HG03039 (cell line): Measurements from ENCODE around the gene HOXA5.
A peak's percentile ranks its signal among the peaks of the same experiment; 100 is the strongest.

Experiments
- ATAC-seq: cut with Tn5 transposase; IDR thresholded peaks from one replicate; pipeline ENCODE4 v1.9.1; 2021; ENCODE audit warnings: mild to moderate bottlenecking, moderate library complexity; ENCODE audit not compliant: unreplicated experiment

HOXA5 gene

DNA sequence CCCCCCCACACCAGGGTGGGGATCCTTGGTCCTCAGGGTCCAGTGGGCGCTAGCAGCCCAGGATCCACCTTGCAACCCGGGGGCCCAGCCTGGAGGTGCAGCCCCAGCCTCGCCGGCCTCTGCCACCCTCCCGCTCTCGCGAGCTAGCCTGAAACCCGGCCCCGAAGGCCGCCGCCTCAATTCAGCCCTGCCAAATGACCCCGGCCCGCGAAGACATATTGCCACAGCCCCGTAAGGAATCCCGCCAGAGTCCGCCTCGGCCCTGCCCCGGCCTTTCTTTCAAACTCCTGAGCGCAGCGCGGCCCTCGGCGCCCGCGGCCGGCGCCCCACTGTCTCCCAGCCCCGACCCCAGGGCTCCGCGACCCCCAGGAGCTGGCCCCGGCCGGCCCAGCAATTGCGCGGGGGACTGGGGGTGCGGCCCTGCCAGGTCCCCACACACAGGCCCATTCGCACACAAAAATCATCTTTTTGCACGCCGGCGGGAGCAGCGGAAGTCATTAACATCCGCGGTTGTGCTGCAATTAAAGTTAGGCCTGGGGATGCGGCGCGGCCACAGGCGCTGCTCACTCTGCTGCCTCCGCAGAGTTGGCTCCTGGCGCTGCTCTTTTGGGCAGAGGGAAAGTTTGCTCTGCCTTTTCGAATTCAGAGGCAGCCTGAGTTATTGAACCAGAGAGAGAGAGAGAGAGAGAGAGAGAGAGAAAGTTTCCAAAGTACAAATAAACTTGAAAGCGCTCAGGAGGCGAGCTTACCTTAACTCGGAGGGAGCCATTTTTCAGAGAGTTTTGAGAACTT, 4.0 kb downstream of the HOXA5 start:
- ATAC-seq, result no peak

DNA sequence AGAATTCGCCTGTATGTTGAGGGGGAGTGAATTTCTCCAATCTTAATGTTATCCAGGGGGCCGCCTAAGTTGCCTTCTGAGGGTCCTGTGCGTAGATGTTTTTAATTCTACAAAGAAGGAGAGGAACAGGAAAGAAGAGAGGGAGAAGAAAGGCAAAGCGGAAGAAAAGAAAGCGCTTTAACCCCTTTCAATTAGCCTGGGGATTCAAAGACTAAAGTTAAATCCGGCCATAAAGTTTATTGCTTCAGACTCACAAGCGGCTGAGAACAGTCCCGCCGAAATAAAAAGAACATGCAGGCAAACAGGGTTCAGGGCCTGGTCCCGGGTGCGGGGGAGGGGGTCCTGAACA, 4.5 kb downstream of the HOXA5 start:
- no peak for ATAC-seq

DNA sequence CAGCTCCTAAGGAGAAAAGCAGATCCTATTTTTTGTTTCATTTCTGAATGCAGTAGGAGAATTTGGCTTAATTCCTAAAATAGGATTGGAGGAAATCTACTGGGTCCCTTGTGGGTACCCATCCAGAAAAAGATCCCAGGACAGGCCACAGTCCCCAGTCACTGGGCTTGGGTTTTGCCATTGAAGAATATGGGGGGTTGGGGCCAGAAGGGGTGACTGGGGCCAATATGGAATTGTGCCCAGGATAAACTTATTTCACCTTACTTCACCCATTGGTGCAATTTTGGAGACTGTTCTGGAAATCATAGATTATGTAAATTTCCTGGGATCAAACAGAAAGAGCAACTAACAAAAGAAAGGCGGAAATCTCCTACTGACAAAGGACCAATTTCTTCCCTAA, 5.0 kb downstream of the HOXA5 start:
- ATAC-seq, result no peak

DNA sequence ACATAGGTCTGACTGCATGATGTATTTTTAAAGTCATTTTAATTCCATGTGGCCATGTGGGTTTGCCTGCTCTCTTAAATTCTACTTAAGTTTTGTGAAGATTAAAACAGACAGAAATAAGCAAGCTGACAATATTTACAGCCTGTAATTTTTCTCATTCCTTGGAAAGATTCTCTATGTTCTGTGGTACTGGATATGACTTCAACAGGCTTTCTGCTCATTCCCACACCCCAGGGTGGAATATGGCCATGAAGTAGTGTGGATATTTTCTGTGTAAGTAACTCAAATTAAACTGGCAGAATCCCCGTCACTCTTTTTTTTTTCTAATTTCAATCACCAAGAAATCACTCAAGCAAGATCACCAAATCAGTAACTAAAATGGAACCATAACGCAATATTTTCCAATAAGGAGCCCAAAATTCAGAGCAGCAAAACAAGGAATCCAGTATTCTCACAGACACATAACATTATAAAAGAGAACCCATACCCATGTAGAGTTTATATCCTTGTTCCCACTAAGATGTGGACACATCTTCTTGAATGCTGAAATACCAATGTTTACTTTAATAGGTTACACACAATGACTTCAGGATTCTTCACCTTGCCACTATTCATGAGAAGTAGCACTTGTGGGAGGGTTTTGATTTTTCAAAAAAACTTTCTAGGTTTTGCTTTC, 5.7 kb downstream of the HOXA5 start:
- no peak for ATAC-seq

DNA sequence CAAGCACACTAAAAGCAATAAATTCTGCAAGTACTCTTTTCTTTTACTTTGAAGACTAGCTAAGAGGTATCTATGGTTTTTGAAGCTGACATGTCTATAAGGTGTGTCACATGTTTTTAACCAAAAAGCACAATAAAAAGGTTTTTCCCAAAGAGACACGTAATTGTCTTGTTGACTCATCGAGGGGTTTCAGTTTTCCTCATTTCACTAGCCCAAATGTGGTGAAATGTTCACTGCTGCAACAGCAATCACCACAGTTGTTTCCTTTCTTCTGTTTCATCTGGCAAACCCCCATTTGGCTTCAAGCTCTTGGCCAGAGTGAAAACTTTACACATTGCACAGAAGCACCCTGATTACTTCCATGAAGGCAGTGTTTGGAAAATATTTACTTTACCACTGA, 9.1 kb downstream of the HOXA5 start:
- ATAC-seq, result peak; percentile 49

DNA sequence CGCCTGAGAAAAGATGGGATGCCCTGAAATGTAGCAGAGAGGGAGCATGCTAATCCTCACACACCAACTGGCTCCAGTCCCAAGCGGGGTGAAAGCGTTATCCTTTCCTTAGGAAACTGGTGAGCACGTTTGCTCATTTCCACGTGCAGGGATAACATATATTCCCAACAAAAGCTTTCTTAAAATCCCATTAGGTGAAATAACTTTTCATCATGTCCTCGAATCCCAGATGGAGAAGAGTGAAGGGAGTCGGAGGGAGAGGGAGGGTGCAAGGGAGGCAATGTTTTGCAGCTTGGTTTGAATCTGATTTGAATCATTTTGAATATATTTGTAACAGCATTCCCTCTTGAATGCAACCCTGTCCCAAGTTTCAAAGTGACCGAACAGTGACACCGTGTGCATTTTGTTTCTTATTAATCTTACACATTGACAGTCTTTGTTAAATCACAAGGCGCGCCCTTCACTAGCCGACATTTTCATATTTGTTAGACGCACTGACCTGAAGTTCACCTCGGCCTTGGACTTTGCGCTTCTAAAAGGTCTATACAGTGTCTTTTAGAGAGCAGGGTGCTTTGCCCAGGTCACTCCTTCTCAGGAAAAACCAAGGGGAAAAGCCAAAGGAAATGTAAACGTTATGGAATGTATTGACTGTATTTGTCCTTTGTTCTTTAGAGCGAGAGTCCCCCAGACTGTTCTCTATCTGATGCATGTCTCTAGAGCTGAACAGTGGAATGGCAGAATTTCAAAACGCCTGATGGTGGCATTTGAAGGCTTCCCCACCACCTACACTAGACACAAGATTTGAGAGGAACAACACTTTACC, 9.9 kb downstream of the HOXA5 start:
- ATAC-seq, result no peak

DNA sequence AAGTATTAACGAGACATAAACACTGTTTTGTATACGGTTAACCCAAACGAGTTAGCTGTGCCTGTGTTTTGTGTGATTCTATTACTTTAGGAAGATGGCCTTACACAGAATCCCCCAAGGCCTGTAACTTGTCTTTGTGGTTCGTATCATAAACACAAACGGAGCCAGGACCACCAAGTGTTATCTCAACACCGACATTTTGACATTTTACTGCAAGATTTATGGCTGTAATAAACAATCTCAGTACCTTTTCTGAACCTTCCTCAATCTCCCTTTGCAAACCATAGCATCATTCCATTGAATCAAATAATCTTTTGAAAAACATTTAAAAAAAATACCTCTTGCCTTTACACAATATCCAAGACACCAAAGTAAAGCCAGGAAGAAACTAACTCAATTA, 10.5 kb downstream of the HOXA5 start:
- ATAC-seq, result no peak

DNA sequence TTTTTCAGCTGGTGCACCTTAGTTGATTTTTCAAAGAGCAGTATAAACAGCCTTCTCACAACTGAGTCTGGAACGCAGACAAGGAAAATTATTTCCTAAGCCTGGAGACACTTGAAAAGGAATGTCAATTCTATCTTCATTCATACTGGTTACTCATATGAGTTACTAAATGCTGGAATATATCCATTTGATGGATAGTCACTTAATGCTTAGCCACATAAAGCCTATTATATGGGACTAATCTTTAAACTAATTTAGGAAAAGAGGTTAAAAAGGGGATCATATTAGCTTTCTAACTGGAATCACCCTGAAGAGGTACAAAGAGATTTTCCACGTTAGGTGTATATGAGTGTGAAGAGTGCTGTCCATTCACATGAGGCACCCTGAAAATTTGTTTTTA, 11.3 kb downstream of the HOXA5 start:
- ATAC-seq, result no peak

DNA sequence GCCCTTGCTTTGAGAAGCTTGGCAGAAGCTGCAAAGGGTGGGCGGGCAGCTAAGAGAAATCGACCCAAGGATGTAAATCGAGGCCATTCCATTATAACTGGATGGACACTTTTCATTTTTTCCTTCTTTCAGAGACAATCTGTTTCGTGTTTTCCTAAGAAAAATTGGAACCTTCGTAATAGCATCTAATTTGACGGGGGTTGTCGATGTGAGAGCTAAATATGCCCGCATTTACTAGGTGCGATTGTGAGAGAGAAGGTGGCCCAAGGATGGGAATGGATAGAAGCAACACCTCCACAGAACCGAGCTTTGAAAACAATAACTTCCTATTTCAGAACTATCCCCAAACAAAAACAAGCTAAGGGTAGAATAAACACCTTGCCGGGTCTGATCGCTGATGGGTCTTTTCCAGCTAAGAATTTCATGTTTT, 12.1 kb downstream of the HOXA5 start:
- no peak for ATAC-seq

DNA sequence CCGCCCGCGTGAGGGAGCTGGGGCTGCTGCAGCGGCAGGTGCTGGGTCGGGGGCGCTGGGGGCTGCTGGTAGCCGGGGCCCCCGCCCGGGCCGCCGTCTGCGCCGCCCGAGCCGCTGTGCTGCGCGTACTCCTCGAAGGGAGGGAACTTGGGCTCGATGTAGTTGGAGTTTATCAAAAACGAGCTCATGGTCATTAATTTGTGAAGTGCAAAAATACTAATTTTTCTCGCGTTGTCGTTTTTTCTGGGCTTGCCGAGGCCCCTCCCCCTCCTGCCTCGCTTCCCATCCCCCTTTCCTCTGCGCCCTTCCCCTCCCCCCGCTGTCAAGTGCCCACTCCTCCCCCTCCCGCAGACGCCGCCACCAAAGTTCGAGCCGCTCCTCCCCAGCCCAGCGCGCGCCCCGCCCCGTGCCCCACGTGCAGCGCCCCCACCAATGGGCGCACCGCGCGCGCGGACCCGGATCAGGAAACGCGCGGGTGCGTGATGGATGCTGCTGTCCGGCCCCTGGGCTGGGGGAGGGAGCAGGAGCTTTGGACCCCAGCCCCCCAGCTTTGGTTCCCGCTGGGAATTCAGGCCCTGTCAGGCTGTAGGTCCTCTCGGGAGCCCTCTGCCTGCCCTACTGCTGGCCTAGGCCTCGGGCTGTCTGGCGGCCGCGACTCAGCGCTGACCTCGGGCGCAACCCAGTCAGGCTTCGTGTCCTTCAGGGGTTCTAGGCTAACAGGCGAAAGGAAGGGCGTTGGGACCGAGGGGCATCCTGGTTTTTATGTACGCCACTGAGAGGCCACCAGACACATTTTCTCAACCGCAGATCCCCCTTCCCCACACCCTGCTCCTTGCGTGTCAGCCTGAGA, 12.7 kb downstream of the HOXA5 start, which contains the start of gene HOXA4:
TSS of gene HOXA4 (minus strand) at position 218 of the 850 bp plus-strand sequence. CDS start at position 194, 24 bp downstream.
- no peak for ATAC-seq

DNA sequence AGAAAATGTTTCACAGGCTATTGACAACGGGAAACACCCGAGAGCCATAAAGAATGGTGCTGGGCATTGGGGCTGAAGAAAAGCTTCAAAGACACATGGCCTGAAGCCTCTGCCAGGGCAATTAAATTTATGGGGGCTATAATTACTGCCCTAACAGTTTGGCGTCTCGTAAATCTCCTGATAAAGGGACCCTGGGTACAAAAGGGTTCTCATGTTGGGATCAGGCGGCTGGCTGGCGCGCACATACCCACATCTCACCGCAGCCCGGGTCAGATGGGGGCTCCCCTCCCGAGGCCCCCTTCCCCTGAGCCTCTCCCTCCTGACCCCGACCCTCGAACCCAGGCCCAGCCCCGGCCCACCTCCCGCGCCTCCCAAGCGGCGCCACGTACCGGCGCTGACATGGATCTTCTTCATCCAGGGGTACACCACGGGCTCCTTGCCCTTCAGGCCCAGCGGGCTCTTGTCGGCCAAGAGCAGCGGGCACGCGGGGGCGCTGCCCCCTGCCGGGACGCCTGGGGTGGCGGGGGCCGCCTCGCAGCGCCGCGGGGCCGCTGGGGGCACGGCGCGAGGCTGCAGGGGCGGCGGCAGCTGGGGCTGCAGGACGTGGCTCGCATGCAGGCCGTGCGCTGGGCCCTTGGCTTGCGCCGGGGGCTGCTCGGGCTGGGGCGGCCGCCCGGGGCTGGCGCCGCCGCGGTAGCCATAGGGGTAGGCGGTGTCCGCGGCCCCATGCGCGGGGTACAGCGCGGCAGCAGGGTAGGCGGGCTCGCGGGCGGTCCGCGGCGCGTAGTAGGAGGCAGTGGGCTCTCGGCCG, 13.5 kb downstream of the HOXA5 start:
- ATAC-seq, result no peak

DNA sequence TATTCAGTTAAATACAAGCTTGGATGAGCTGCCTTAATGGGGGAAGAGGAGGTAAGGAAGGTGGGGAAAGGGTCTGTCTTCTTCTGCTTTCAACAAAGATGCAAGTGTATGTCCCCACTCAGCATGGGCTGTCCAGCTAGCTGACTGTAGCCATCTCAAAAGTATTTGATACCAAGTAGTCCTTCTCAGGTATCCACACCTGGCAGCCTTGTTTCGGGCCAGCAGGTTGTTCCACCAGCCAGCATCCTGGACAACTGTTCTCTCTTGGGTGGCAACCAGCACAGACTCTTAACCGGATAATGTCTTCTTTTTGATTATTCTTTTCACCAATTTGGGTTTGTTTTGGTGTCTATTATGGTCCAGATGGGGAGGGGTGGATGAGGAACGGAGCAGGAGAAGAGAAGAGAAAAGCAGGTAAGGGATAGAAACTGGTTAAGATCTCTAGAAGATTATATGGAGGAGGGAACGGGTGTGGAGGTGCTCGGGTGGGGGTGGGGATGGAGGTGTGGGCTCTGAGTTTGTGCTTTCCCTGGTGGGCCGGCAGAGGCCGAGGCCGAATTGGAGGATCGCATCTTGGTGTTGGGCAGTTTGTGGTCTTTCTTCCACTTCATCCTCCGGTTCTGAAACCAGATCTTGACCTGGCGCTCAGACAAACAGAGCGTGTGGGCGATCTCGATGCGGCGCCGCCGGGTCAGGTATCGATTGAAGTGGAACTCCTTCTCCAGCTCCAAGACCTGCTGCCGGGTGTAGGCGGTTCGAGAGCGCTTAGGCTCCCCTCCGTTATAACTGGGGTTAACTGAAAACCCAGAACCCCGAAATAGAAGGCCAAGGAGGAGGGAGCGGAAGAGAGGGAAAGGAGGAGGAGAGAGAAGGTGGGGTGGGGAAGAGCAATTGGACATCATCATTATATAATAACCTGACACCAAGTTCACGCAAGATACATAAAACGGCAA, 14.4 kb downstream of the HOXA5 start:
- ATAC-seq, result no peak

DNA sequence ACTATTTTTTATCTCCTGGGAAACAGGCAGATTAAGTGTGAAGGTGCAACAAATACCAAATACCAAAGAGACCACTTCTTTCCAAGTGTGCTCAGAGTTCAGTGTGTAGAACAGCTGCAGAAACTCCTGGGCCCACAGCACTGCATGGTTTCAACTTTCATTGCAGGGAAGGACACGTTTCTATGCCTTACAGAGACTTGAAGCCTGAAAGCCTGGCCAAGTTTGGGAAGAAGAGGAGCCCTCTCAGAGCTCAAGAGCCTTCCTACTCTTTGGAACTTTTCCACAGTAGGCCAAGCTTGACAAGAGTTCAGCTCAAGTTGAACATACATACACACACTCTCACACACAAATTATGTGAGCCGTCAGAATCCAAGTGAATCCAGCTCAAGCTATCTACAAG, 15.4 kb downstream of the HOXA5 start:
- no peak for ATAC-seq

DNA sequence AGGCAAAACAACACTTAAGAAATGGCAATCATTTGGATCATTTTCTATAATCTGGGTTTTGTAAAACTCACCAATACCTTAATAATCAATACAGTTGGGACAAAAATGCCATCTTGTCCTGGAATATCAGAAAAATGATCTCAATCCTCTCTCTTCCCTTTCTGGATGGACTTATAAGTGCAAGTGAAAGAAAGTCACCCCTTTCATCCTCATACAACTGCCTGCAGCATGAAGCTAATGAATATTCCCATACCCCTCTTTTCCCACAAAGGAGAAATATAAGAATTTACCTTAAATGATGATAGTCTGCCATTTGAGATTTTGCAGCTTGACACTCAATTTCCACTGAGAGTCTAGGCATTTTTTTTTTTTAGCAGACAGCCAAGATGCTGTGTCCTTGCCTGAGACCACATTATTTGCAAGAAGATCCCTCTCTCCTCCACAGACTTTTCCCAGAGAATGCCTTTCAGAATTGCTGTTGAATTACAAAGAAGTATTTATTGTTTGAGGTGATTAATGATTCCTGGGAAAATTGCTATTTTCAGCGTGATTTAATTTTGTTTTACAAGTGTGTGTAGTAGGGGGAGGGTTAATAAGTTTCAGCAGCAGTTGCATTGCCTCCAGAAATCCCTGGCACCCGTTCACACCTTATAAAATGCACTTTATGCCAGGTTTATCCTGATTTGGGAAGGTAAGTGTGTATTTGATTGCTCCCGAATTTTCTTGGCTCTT, 16.7 kb downstream of the HOXA5 start:
- no peak for ATAC-seq

DNA sequence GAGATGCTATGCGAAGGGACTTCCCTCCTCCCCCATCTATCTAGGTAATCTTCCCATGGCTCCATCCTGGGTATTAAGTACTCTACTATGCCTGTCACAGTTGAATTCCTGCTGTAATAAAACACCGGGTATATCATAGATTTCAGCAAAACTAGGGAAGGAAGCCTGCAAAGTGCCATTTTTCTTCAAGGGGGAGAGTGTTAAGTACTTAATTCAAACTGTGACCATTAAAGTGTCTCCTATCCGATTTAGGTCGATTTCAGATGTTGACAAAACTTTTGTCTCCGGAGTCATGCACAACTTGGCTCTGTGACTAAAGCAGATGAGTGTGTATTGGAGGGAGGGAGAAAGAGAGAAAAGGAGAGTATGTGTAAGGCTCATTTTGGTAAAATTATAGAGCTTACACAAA, 17.5 kb downstream of the HOXA5 start:
- no peak for ATAC-seq

DNA sequence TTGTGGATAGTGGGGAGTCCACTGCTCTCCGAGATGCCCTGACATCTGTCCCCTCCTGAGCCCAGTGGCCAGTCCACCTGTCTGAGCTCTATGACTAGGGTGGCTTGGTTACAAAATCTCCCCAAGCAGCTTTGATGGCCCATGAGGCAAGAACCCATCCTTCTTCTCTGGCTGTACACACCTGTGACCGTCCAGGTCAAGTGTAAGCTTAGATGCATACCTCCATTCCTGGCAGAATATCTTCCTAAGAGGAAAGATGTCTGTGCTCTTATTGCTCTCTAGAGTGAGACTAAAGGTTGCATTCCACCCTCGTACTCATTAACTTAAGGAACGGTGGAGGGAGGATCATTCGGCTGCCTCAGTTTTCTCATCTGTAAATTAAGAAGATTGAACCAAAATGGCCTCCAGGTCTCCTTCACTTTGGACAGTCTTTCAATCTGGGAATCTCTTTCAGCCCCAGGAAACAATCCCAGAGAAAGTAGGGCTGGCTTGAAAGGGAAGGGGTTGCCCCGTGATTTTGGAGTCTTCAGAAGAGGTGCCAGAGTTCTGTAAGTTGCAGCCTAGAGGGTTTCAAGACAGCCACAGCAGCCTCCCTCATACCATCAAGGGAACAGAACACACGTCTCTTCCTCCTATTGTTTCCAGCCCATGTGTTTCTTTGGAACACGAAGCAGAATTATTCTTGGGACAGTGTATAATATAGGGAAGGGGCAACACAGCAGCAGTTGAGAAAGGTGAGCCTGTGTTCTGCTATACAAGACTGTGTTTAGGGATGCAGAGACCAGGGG, 18.4 kb downstream of the HOXA5 start:
- ATAC-seq, result no peak
